HG03354 (cell line): Measurements from ENCODE around the gene KREMEN1.

Experiments
- ATAC-seq: cut with Tn5 transposase; IDR thresholded peaks from one replicate; pipeline ENCODE4 v1.9.1; 2021; ENCODE audit warnings: mild to moderate bottlenecking; ENCODE audit not compliant: unreplicated experiment, poor library complexity, severe bottlenecking

The KREMEN1 gene

DNA sequence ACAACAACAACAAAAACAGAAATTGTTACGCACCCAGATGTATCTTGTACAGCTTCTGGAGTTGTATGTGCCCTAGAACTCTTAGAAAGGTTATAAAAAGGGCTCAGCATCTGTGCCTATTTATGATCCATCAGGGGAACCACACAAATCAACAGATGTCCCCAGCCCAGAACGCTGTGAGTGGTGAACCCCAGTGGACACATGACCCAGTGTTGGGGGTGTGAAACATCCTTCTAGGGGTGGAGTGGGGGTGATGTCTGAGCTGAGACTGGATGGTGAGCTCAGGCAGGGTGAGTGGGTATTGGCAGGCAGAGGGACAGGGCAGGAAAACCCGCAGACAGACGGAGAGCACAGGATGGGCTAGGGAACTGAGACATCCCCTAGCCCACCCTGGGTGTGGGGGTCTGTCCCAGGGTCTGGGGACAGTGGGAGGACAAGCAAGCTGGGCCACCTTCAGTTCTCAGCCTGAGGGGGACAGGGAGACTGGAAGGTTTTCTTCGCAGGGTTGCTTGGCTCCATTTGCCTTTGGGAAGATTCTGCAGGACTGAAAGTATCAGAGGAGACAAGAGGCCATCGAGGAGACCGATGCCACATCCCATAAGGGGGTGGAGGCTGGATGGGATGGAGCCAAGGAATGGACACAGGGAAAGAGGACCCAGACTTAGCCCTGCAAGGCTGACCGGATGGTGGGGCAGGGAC lies 127.0 kb downstream of the KREMEN1 start:
- no peak for ATAC-seq

DNA sequence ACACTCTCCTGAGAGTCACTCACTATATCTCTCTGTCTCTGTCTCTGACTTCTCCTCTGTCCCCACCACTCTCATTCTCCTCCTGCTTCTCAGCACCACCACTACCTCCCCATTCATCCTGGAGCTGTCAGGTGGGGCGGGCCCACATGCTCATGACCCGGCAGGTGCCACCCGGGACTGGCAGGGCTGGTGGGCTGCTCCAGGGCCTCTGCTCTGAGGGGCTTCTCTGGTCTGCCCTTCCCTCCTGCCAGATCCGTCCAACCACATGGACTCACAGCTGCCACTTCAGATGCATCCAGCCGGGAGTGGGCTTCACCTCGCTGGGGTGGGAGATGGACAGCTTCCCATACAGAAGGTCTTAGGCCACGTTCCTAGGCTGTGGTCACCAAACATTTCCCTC lies 128.1 kb downstream of the KREMEN1 start:
- no peak for ATAC-seq

DNA sequence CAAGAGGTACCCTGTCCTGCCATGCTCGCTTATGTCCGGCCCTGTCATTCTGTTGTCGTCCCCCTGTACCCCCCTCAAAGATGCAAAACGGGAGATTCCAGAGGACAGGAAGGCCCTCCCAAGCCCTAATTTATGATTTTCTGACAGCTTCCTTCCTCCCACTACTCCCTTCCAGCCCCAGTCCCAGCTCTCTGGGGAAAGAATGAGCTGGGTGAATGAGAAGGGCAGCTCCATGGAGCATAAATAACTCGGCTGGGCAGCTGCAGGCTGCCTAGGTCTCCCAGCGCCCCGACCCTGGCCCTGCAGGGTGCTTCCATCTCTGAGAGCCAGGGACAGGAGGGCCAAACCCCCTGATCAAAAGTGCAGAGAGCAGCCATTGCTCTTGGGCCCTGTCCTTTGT lies 128.9 kb downstream of the KREMEN1 start:
- no peak for ATAC-seq

DNA sequence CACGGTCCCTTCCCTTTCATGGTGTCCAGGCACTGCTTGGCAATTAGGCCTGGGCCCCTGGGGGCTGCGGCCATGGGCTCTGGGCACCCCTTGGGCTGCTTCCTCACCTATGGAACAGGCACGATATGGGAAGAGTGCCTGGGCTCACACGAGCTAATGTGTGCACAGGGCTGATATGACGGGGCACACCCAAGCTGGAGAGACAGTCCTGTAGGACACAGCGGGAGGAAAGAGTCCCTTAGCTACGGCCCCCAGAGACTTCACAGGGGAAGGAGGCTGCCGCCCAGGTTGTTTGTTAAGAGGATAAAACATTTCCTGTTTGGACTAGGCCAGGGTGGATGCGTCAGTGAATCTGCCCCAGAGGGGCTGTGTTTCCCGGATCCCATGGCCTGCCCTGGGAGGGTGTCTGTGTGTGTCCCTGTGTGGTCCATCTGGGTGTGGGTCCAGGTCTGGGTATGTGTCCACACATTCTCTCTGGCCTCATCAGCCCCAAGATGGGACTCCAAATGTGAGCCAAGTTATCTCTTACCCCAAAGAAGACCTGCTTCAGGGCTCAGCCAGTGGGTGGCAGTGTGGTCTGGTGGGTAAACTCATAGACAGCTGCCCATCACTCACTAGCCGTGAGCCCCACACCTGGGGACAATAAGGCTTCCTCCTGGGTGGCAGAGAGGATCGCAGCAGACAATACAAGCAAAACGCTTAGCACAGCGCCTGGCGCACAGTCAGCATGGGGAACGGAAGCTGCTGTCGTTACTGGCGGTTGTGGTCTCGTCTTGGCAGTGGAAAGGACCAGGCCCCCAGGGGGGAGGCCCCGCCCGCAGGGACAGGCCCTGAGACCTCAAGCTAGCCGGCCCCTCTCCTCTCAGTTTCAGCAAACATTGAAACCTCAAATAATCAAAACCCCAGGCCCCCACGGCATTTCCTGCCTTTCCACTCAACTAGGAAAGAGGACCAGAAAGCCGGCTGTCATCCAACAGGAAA lies 129.7 kb downstream of the KREMEN1 start:
- peak; percentile 73 for ATAC-seq

DNA sequence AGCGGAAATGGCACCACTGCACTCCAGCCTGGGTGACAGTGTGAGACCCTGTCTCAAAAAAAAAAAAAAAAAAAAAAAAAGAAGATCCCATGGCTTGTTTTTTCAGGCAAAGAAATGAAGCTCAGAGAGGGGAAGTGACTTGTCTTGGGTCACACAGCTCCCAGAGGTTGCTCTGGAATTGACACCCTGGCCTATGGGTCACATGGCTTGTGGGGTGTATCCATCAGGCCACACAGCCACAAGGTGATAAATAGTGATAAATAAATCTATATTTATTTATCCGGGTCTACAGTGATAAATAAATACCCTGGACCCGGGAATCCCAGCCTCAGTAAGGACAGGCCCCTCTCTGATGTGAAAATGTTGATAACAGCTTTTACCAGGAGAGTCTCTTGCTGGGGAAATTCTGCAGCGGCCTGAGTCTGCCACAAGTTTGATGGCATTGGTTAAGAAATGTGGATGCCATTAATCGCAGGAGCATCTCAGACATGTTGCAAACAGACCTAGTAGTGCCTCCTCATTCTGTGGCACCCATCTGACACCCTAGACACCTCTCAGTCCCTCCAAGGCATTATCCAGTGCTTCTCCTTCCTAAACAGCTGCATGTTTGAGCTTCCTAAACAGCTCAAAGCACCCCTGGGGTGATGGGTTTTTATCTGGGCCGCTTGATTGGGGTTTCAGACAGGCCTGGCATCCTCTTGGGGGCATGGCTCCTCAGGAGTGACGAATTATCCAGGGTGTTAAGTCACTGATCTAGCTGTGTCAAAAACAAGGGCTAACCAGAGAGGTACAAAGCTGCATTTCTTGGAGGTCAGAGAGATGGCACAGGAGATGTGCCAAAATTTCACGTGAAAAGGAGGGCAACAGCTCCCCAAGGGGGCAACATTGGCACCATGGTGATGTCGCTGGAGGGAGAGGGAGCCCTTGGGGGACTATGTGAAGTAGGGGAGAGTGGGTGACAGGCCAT lies 130.9 kb downstream of the KREMEN1 start:
- ATAC-seq: no peak

DNA sequence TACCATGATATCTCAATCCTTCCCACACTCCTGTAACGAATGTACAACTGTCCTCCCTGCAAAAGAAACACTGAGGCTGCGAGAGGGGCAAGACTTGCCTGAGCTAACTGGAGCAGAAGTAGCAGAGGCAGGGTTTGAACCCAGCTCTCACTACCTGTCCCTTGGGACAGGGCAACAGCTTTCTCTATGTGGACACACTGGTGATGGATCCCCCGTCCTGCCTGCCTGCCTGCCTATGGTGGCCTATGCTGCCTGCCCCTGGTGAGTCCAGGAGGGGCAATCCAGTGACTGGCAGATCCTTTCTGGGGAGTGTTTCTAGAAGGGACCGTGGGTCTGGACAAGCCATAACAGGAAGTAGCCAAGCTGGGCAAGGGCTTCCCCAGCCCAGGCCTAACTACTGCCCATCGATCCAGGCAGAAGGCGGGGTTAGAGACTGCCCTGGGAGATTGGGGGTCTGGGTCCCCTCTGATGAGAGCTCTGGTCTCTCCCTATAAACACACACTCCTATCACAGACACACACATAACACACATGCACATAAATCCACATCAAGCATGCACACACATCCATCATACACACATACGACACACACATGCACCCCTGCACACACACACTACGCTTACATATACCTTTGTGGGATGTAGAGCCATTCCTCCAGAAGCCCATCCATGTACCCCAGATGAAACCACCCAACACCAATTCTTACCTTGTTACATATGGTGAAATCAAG lies 131.8 kb downstream of the KREMEN1 start:
- no peak for ATAC-seq

DNA sequence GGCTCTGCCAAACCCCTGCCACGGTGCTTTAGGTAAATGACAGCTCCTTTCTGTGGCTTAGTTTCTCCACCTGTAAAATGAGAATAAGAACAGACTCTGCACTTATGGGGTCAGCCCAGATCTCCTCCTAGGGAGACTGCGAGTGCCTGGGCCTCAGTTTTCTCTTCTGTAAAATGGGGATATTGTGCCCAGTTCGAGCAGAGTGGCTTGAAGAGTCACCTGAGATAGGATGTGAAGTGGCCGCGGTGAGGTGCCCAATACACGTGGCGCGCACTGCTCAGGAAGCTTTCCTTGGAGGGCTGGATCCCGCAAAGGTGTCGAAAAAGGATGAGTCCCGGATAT lies 132.4 kb downstream of the KREMEN1 start:
- no peak for ATAC-seq

DNA sequence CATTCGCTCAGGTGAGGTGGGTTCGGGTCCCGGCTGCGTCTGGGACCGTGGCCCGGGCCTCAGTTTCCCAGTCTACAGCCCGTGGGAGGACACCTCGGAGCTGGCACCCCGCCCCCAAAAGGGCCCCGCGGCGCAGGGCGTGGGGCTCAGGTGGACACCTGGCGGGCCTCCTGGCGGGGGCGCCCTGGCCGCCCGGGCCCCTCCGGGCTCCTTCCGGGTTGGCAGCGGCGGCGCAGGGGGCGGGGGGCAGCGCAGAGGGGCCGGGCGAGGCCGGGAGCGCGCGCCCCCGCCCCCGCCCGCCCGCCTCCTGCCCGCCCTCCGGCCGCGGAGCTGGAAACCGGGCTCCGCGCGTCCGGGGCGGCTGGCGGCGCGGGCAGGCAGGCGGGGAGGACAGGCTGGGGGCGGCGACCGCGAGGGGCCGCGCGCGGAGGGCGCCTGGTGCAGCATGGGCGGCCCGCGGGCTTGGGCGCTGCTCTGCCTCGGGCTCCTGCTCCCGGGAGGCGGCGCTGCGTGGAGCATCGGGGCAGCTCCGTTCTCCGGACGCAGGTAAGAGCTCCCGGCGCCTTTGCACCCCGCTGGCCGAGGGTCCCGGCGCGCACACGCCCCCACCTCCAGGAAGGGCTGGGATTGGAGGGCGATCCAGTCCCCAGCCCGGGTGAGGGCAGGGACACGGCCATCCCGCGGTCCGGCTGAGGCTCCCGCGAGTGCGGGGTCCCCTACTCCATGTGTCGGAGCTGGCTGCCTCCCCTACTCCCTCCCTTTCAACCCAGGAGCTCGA lies 132.9 kb downstream of the KREMEN1 start, which contains the start of gene EMID1:
Gene EMID1 (plus strand): TSS at position 303 of the 778 bp plus-strand sequence. CDS start 143 bp downstream, at position 446.
- ATAC-seq: no peak

DNA sequence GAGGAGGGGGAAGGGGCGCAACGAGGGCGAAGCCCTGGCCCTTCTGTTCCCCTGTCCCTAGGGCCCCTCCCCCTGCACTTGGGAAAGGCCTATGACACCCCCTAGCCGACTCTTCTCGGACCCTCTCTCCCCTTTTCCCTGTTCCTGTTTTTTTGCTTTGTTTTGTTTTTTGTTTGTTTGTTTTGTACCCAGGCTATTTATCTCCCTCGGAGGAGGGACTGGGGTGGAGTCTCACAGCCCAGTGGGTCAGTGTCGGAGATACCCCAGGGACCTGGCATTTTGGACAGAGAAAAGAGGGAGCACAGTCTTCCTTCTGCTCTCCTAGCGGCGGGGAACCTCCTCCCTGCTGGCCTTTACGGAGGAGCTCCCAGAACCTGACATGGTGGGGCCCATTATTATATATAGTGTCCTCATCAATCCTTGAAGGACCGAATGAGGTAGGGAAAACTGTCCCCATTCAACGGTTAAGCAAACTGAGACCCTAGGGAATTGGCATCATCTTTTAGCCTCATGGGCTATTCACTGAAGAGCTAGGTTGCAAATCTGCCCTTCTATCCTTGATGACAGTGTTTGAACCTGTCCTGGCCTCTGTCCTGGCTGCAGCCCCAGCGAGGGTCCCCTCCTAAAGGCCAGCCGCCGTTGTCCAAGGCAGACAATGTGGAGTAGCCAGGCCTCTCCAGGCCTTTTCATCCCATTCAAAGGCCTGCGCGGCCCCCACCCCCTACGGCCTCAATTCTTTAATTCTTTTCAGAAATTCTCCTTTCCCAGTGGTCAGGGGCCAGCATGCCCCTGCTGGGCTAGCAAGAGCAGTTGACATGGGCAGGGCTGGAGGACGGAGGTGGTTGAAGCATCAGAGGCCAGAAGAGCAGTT lies 133.8 kb downstream of the KREMEN1 start:
- no peak for ATAC-seq

DNA sequence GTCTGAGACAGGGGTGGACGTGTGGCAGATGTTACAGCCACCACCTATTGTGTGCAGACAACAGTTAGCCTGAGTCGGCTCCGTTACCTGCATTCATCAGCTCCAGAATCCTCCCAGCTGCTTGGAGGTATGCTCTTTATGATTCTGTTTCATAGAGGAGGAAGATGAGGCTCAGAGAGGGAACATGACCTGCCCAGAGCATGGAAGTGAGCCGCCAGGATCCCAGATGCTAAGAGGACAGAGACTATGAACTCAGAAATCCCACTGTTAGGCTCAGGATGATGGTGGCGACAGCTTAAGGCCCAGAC lies 134.4 kb downstream of the KREMEN1 start:
- ATAC-seq: no peak

DNA sequence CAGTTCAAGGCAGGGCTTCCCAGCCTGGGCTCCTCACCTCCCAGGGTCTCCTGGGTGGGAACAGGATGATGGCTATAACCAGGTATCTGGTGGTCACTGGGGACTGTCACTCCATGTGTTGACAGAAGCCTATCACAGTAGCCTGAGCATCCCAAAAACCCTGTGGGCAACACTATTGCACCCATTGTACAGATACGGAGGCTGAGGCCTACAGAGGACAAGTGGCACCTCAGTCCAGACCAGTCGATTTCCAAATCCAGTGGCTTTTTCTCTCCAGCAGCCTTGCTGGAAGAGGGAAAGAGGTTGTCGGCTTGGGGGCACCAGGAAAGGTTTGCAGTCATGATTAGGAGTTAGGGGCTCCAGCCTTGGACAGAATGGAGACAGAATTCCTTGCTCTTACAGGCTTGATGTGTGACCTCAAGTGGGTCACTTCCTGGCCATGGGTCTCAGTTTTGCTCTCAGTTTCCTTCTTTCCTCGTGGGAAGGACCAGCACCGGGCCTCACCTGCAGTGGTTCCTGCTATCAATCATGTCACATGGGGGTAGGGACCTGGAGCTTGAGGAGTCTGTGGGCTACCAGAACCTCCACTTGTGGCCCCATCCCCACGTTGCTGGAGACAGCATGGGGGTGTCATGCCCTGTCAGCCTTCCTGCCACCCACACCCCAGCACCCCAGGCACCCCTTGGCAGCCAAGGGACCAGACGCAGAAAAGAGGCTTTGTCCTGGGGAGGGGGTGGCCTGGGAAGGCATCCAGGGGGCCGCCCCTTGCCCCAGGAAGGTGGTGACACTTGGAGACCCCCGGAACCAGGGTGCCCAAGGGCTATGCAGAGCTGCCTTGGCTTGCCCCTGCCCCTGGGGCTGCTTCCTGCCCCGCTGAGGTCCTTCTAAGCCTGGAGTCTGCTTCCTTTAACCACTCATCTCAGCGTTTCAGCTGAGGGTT lies 135.0 kb downstream of the KREMEN1 start:
- no peak for ATAC-seq

DNA sequence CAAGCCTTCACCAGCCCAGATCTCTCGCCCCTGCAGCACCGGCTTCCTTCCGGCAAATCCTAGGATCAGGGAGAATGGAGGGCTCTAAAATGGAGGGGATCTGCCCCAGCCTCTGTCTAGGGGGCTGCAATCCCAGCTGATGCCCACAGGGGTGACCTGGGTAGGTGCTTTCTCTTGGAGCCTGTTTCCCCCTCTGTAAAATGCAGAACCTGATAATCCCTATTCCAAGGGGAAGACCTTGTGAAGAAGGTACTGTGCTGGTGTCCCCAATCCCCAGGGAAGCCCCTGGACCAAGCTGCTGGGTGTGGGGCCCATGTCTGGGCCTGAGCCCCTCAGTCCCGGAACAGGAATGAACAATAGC lies 135.6 kb downstream of the KREMEN1 start:
- no peak for ATAC-seq

DNA sequence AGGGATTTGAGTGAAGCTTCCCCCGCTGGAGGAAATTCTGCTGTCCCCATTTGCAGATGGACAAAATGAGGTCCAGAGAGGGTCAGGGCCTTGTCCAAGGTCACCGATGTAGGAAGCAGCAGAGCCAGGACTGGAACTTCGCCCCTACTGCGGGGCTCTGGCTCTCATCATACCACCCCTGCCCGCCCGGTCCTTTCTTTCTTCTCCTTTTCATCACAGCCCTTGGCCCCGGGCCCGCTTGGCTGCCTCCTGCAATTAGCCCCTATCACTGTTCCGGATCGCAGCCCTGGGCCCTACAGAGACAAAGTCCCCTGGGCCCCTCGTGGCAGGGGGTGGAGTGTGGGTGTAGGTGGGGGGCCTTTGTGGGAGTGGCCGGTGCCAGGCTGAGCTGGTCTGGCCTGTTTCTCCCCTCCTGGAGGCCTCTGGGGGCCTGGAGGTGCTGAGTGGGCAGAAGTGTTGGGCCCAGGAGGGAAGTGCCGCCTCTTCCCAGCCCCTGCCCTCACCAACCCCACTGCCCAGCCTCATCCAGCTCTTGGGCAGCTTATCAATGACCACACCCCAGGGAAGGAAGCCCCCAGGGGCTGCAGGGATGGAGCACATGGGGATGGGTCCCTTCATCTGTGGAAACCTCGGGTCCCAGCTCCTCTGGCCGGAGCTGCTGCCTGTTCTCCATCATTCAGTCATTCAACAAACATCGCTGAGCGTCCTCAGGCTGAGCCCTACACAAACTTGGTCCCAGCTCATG lies 136.2 kb downstream of the KREMEN1 start:
- ATAC-seq: no peak

DNA sequence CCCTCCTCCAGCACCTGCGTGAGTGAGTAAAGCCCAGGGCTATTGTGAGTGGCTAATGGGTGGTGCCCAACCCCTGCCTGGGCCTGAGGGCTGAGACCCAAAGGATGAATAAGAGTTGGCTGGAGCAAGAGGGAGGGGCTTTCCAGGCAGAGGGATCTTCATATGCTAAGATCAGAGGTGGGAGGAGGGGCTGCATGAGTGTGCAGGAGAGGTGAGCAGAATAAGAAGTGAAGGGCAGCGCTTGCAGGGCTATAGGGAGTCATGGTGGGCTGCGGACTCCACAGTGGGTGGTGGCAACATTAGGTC lies 136.7 kb downstream of the KREMEN1 start:
- ATAC-seq: no peak

DNA sequence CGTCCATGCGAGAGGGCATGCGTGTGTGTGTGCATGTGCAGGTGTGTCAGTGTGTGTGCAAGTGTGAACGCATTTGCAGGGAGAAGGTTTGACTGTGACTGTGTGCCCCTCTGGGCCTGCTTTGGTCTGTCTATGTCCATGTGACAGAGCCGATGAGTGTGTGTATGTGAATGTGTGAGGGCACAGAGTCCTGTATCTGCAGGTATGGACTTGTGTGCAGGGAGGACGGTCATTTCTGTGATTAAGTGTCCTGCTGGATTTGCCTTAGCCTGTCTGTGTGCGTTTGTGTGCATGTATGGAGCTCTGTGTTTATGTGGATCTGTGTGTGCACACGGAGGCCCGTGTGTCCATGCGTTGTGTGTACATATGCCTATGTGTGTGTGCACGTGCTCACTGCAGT lies 138.2 kb downstream of the KREMEN1 start:
- no peak for ATAC-seq

DNA sequence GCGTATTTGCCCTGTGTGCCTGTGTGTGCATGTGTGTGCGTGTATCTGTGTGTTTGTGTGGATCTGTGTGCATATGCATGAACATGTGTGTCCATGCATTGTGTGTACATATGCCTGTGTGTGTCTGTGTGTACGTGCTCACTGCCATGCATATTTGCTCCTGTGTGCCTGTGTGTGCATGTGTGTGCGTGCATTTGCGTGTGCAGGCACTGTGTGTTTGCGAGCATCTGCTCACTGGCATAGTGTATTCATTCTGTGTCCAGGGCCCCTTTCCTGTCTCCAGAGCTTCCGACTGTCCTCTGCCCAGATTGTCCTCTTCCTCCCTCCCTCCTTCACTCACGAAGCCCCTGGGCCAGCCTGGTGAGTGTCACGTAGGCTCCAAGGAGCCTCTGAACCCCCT lies 138.6 kb downstream of the KREMEN1 start:
- no peak for ATAC-seq
